ENCODE measurements around the gene VAV1. TPM values are rescaled to one million over a fixed set of nuclear protein-coding genes. Genes with fewer than 3 reads are reported as not detected.

The VAV1 gene
- polyA plus RNA-seq, 1 donor from 2014 or later, result not detected

DNA sequence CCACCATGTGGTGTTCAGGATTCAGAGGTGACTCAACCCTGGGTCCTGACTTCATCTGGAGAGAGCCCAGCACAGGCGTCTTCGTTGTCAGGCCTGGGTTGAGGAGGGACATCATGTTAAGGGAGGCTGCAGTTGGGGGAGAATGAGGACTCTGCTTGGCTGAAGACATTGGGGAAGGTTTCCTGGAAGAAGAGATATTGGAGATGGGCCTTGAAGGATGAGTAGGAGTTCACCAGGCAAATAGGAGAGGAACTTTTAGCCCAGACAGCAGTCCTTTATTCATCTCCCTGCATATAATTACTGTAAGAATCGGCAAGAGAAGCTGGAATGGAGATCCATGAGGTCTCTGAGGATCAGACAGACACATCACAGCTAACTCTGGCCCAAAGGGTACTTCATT is 38.9 kb downstream of the VAV1 start:
- H3K27me3 ChIP-seq (ENCODE audit: insufficient read depth, low read depth, low read length), result no peaks in the 10 kb centered on the region
- H3K36me3 ChIP-seq (ENCODE audit: insufficient read depth, low read length), result no peaks in the 10 kb centered on the region
- TF ChIP-seq, protein P1, sequence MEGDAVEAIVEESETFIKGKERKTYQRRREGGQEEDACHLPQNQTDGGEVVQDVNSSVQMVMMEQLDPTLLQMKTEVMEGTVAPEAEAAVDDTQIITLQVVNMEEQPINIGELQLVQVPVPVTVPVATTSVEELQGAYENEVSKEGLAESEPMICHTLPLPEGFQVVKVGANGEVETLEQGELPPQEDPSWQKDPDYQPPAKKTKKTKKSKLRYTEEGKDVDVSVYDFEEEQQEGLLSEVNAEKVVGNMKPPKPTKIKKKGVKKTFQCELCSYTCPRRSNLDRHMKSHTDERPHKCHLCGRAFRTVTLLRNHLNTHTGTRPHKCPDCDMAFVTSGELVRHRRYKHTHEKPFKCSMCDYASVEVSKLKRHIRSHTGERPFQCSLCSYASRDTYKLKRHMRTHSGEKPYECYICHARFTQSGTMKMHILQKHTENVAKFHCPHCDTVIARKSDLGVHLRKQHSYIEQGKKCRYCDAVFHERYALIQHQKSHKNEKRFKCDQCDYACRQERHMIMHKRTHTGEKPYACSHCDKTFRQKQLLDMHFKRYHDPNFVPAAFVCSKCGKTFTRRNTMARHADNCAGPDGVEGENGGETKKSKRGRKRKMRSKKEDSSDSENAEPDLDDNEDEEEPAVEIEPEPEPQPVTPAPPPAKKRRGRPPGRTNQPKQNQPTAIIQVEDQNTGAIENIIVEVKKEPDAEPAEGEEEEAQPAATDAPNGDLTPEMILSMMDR (IDR thresholded peaks at IDR 0.05; ENCODE audit: poor library complexity, severe bottlenecking), result no peak
- no peaks in the 10 kb centered on the region for H3K9me2 ChIP-seq (ENCODE audit: insufficient read depth, low read length)
- H3K9ac ChIP-seq (ENCODE audit: low read length), result no peak overlapping the region
- no peaks in the 10 kb centered on the region for H3K9me3 ChIP-seq (ENCODE audit: low read length)
- H3K4me3 ChIP-seq (ENCODE audit: low read length), result peak overlapping the region; percentile 1
- H3K27ac ChIP-seq (ENCODE audit: low read length), result no peak overlapping the region
- peak overlapping the region; percentile 58 for H2AFZ ChIP-seq (ENCODE audit: low read depth, low read length)
- H3K4me2 ChIP-seq (ENCODE audit: low read length), result no peak overlapping the region
- no peaks in the 10 kb centered on the region for H3F3A ChIP-seq (ENCODE audit: insufficient read depth, low read length, poor library complexity, severe bottlenecking)
- no peaks in the 10 kb centered on the region for H3K79me2 ChIP-seq (replicated peaks; ENCODE audit: insufficient read depth, low read length)
- no peaks in the 10 kb centered on the region for H4K20me1 ChIP-seq (ENCODE audit: insufficient read depth)

DNA sequence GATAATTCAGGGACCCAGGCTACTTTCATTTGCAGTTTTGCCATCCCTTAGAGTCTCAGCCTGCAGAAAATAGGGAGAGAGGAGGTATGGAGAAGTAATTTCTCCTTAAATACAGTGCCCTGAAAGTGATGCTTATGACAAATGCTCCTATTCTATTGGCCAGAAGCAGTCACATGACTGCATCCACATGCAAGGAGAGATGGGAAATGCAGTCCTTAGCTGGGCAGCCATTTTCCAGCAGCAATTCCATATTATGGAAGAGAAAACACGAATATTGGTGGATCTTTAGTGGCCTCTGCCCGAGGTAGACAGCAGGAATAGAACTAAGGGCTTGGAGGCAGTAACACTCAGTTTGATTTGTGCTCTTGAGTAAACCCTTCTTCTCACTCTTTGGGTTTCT is 39.4 kb downstream of the VAV1 start:
- H3K27me3 ChIP-seq (ENCODE audit: insufficient read depth, low read depth, low read length), result no peaks in the 10 kb centered on the region
- no peaks in the 10 kb centered on the region for H4K20me1 ChIP-seq (ENCODE audit: insufficient read depth)
- TF ChIP-seq RAD21 (conservative IDR thresholded peaks at IDR 0.05) (no peak), POLR2AphosphoS5 (IDR thresholded peaks at IDR 0.05) (no peak), EZH2 (IDR thresholded peaks at IDR 0.05; ENCODE audit: borderline replicate concordance, insufficient read depth, low read length, poor library complexity, severe bottlenecking) (no peak), EP300 (conservative IDR thresholded peaks at IDR 0.05; ENCODE audit: poor library complexity, severe bottlenecking) (no peak), TAF1 (IDR thresholded peaks at IDR 0.05; ENCODE audit: low read depth) (no peak), MXI1 (conservative IDR thresholded peaks at IDR 0.05; ENCODE audit: poor library complexity, severe bottlenecking) (no peak), SMC3 (conservative IDR thresholded peaks at IDR 0.05; ENCODE audit: poor library complexity) (no peak)
- TF ChIP-seq, protein P1 (IDR thresholded peaks at IDR 0.05; ENCODE audit: poor library complexity, severe bottlenecking), result no peak
- TF ChIP-seq, protein P2, sequence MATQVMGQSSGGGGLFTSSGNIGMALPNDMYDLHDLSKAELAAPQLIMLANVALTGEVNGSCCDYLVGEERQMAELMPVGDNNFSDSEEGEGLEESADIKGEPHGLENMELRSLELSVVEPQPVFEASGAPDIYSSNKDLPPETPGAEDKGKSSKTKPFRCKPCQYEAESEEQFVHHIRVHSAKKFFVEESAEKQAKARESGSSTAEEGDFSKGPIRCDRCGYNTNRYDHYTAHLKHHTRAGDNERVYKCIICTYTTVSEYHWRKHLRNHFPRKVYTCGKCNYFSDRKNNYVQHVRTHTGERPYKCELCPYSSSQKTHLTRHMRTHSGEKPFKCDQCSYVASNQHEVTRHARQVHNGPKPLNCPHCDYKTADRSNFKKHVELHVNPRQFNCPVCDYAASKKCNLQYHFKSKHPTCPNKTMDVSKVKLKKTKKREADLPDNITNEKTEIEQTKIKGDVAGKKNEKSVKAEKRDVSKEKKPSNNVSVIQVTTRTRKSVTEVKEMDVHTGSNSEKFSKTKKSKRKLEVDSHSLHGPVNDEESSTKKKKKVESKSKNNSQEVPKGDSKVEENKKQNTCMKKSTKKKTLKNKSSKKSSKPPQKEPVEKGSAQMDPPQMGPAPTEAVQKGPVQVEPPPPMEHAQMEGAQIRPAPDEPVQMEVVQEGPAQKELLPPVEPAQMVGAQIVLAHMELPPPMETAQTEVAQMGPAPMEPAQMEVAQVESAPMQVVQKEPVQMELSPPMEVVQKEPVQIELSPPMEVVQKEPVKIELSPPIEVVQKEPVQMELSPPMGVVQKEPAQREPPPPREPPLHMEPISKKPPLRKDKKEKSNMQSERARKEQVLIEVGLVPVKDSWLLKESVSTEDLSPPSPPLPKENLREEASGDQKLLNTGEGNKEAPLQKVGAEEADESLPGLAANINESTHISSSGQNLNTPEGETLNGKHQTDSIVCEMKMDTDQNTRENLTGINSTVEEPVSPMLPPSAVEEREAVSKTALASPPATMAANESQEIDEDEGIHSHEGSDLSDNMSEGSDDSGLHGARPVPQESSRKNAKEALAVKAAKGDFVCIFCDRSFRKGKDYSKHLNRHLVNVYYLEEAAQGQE (IDR thresholded peaks at IDR 0.05; ENCODE audit: borderline replicate concordance), result no peak
- H3K9ac ChIP-seq (ENCODE audit: low read length), result no peak overlapping the region
- no peak overlapping the region for H3K4me2 ChIP-seq (ENCODE audit: low read length)
- no peaks in the 10 kb centered on the region for H3K9me3 ChIP-seq (ENCODE audit: low read length)
- H2AFZ ChIP-seq (ENCODE audit: low read depth, low read length), result peak overlapping the region; percentile 58
- H3K79me2 ChIP-seq (replicated peaks; ENCODE audit: insufficient read depth, low read length), result no peaks in the 10 kb centered on the region
- H3K36me3 ChIP-seq (ENCODE audit: insufficient read depth, low read length), result no peaks in the 10 kb centered on the region
- H3K27ac ChIP-seq (ENCODE audit: low read length), result no peak overlapping the region
- H3K9me2 ChIP-seq (ENCODE audit: insufficient read depth, low read length), result no peaks in the 10 kb centered on the region
- H3F3A ChIP-seq (ENCODE audit: insufficient read depth, low read length, poor library complexity, severe bottlenecking), result no peaks in the 10 kb centered on the region
- H3K4me3 ChIP-seq (ENCODE audit: low read length), result peak overlapping the region; percentile 1
